Raji (cell line): ENCODE data around the gene CDK16.

Source experiments
- POLR2A ChIP-seq: IDR thresholded peaks from 2 replicates; pipeline ENCODE4 v1.6.1; 2011; ENCODE audit warnings: low read depth, low read length, control low read depth; ENCODE audit not compliant: insufficient read depth

CDK16 gene

DNA sequence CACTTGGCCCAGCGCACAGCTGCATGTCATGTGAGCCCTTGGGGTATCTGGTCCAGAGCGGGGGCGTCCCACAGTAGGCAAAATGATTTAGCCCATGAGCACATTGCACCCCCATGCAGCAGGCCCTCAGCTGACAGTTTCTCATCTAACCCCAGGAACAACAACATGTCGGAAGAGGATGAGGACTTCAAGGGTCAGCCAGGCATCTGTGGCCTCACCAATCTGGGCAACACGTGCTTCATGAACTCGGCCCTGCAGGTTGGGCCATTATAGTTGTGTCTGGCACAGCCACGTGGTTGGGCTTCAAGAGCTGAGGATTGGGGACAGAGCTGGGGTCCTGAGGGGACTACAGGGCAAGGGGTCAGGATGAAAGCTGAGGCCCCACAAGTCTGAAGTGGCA, 22.1 kb downstream of the CDK16 start:
- no peak for TF ChIP-seq POLR2A

- TF ChIP-seq POLR2A, result no peak
Observed at GRCh38 chrX:47241201-47242011, 22.9 kb downstream of the CDK16 start.

DNA sequence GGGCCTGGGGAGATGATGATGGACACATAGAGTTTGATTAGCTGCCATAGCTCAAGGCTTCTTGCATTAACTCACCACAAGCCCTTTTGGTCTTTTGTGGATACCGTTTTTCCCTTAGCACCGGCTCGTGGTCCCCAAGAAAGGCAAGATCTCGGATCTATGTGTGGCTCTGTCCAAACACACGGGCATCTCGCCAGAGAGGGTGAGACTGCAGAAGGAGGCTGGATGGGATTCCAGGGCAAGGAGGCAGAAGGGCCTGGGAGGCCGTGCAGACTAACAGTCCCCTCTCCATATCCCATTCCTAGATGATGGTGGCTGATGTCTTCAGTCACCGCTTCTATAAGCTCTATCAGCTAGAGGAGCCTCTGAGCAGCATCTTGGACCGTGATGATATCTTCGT, 23.8 kb downstream of the CDK16 start:
- no peak for TF ChIP-seq POLR2A

GRCh38 chrX:47243351-47243750, 24.9 kb downstream of the CDK16 start:
- no peak for TF ChIP-seq POLR2A

GRCh38 chrX:47244676-47245075, 26.2 kb downstream of the CDK16 start:
- TF ChIP-seq POLR2A, result no peak

DNA sequence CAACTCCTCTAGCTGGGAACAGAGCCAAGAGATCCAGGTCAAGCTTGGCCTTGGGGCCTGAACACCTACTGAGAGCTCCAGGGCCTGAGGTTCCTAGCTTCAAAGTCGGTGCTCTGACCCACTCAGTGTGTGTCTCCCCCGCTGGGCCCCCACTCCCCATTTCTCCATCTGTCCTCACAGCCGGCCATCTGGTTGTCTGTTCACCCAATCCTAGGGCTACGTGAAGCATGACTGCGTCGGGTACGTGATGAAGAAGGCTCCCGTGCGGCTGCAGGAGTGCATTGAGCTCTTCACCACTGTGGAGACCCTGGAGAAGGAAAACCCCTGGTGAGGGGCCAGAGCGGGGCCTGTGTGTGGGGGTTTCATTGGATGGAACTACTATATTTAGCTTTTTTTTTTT, 26.7 kb downstream of the CDK16 start:
- TF ChIP-seq POLR2A, result no peak

DNA sequence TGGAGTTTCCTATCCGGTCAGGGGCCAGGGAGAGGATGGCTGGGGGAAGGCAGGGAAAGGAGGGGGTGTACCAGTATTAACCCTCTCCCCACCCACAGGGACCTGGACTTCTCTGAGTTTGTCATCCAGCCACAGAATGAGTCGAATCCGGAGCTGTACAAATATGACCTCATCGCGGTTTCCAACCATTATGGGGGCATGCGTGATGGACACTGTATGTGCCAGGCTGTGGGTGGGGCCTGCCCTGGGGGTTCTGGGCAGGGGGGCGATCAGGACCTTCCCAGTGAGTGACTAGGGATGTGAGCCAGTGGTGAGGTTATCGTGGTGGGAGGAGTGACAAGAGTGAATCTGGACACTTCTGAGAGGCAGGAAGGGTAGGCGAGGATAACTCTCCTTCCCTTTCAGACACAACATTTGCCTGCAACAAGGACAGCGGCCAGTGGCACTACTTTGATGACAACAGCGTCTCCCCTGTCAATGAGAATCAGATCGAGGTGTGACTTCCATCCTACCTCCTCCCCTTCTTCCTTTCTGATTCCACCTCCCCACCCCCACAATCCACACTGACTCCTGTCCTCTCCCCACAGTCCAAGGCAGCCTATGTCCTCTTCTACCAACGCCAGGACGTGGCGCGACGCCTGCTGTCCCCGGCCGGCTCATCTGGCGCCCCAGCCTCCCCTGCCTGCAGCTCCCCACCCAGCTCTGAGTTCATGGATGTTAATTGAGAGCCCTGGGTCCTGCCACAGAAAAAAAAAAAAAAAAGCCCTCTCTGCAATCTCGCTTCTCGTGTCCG, 28.9 kb downstream of the CDK16 start:
- TF ChIP-seq POLR2A, result no peak

DNA sequence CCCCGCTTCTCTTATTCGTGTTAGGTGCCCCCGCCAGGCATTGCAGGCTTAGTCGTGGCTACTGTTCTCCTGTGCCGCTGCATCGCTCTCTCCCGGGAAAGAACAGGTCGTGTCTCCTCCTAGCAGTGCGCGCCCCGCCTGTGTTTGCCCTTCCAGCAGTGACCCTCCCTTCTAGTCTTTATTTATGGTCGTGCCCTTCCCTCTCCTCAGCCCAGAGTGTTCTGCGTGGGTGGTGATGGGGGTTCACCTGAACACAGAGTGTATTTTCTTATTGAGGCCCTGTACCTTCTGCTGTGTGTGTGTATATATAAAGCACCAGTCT, 29.5 kb downstream of the CDK16 start:
- no peak for TF ChIP-seq POLR2A

DNA sequence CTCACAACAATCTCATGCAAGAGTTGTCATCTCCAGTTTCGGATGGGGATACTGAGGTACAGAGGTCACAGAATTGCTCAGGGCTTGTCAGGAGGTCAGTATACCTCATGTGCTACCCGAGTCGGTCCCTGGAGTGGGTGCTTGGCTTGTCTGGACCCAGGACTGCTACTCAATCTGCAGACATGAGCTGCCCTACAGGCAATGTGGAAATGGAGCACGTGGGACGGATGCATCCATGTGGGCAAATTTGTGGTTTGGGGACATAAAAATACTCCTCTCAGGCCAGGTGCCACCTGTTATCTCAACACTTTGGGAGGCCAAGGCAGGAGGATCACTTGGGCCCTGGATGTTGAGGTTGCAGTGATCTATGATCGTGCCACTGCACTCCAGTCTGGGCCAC, 30.1 kb downstream of the CDK16 start:
- TF ChIP-seq POLR2A, result no peak

GRCh38 chrX:47250017-47250347, 31.5 kb downstream of the CDK16 start:
- TF ChIP-seq POLR2A, result no peak

- TF ChIP-seq POLR2A, result no peak
Observed at GRCh38 chrX:47264483-47265173, 46.1 kb downstream of the CDK16 start.

DNA sequence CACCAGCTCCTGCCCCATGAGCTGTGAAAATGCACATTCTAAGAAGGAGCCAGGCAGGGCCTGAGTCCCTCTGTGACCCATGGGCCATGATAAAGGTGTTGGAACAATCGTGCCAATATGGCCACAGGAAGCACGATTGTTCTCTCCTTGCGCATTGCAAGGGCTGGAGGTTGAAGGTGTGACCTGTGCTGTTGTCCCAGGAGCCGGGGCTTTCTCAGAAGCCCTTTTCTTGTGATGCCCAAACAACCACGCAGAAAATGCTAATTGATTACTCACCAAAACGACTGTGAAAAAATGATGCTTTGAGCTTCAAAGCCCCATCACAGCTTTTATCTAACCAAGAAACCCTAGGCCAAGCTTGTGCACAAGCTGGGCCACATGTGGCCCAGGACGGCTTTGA, 48.2 kb downstream of the CDK16 start:
- no peak for TF ChIP-seq POLR2A

DNA sequence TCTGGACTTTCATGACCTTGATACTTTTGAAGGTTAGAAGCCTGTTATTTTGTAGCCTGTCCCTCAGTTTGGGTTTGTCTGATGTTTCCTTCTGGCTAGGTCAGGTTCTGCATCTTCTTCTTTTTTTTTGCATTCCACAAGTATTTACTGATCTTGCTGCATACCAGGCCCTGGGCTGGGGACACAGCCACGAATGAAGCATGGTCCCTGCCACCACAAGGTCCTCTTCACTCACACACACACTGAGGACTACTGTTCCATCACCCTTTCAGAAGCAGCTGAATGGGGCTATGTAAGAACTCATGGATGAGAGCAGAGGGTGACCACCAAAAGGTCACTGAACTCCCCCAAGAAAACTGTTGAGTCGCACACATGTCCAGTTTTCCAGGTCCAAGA, 53.5 kb downstream of the CDK16 start:
- no peak for TF ChIP-seq POLR2A

DNA sequence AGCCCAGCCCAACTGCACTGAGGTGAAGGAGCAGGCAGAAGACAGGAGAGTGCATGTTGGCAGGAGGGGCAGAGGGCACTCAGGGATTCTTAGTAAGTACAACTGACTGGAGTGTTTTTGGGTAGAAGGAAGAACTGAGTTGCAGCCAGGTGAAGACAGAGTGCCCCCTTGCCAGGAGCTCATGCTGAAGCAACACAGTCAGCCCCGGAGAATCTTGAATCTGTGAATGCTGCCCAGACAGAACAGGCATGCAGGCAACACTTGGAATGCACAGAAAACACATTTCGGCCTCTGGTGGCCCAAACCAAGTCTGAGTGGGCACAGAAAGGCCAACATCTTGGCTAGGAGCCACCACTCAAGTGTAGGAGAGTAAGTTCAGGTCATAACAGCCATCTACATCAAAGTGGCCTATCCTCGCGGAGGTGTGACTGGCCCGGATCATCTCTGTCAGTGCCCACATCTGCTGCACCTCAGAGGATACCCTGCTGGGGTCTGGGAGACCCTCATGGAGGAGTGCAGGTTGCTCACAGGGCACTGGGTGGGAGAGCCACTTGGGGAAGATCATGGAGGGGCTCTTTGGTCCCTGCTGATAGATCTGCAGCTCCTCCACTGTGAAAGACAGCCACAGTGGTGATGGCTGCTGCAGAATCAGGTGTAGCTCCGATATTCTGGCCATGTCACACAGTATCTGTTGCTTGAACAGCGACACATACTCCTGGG, 54.7 kb downstream of the CDK16 start:
- no peak for TF ChIP-seq POLR2A

GRCh38 chrX:47278691-47279090, 60.2 kb downstream of the CDK16 start:
- no peak for TF ChIP-seq POLR2A
